Left lung (tissue), 8 donors: ENCODE results near the gene CRABP2. TPM values are rescaled to one million over a fixed set of nuclear protein-coding genes. Genes with fewer than 3 reads are reported as not detected.

Experiments used
- polyA plus RNA-seq, 6 donors: library from polyadenylated mRNA; unstranded; fragments of 120-200 nt; gene quantifications; one replicate each; pipeline ENCODE4 v1.2.1, GENCODE V29; 2013; ENCODE audit not compliant: insufficient read length in 6 of 6
- total RNA-seq, 2 donors: library from RNA; stranded (reverse); fragmentation: NEBNext Ultra II Directional; extraction: Animal tissue kit (Norgen Biotek cat#: 25700); gene quantifications; one replicate each; pipeline ENCODE4 v1.2.1, GENCODE V29; 2021
- donor health status: DM: no; HTN: yes; CAD: no.
- donor health status: DM: no; HTN: no; CAD: no.

The CRABP2 gene
- total and polyA plus RNA-seq, 8 donors = 2.7 to 154 (median 98.4) TPM

Other genes with a start within 250 kb of the CRABP2 start
- gene MEF2D, start 204.8 kb downstream of the CRABP2 start, total RNA-seq = 10 to 100 TPM; 45.4 to 52.8 TPM
- gene MEF2D, start 204.8 kb downstream of the CRABP2 start, polyA plus RNA-seq = 10 to 100 TPM; 23.8 to 37.5 (median 29.7) TPM
- 10 to 100 TPM in 1 of 2 donors, 1 to 10 TPM in 1; 2.8 to 10.3 TPM for gene IQGAP3, start 133.0 kb downstream of the CRABP2 start, total RNA-seq
- gene IQGAP3, start 133.0 kb downstream of the CRABP2 start, polyA plus RNA-seq = 10 to 100 TPM; 10.2 to 26.7 (median 15.8) TPM
- not detected for gene TTC24, start 125.9 kb downstream of the CRABP2 start, total RNA-seq
- gene TTC24, start 125.9 kb downstream of the CRABP2 start, polyA plus RNA-seq = under 1 TPM in 4 of 6 donors, not detected in 2; 0.07 to 0.34 (median 0.16) TPM
- 10 to 100 TPM; 77.6 to 81.6 TPM for gene NAXE, start 113.8 kb downstream of the CRABP2 start, total RNA-seq
- 10 to 100 TPM; 49.2 to 60.4 (median 51.5) TPM for gene NAXE, start 113.8 kb downstream of the CRABP2 start, polyA plus RNA-seq
- gene GPATCH4, start 104.1 kb downstream of the CRABP2 start, total RNA-seq = 10 to 100 TPM; 16.1 to 29.1 TPM
- gene GPATCH4, start 104.1 kb downstream of the CRABP2 start, polyA plus RNA-seq = 10 to 100 TPM; 26.9 to 35.1 (median 29.0) TPM
- gene HAPLN2, start 86.2 kb downstream of the CRABP2 start, total RNA-seq = under 1 TPM in 1 of 2 donors, not detected in 1; 0.18 TPM
- gene HAPLN2, start 86.2 kb downstream of the CRABP2 start, polyA plus RNA-seq = under 1 TPM; 0.15 to 0.50 (median 0.33) TPM
- under 1 TPM; 0.34 to 0.35 TPM for gene BCAN, start 63.5 kb downstream of the CRABP2 start, total RNA-seq
- gene BCAN, start 63.5 kb downstream of the CRABP2 start, polyA plus RNA-seq = under 1 TPM; 0.34 to 0.87 (median 0.75) TPM
- gene NES, start 28.2 kb downstream of the CRABP2 start, total RNA-seq = 10 to 100 TPM; 56.9 to 58.5 TPM
- gene NES, start 28.2 kb downstream of the CRABP2 start, polyA plus RNA-seq = 10 to 100 TPM; 54.9 to 84.0 (median 71.8) TPM
- 10 to 100 TPM; 30.6 to 35.3 TPM for gene METTL25B, start 22.9 kb upstream of the CRABP2 start, total RNA-seq
- gene METTL25B, start 22.9 kb upstream of the CRABP2 start, polyA plus RNA-seq = 10 to 100 TPM; 32.6 to 41.7 (median 35.9) TPM
- gene ISG20L2, start 23.2 kb upstream of the CRABP2 start, total RNA-seq = 10 to 100 TPM; 18.3 to 30.8 TPM
- 10 to 100 TPM; 36.9 to 45.9 (median 43.4) TPM for gene ISG20L2, start 23.2 kb upstream of the CRABP2 start, polyA plus RNA-seq
- gene MRPL24, start 35.5 kb upstream of the CRABP2 start, total RNA-seq = 10 to 100 TPM; 42.8 to 62.2 TPM
- 10 to 100 TPM; 53.1 to 58.1 (median 55.4) TPM for gene MRPL24, start 35.5 kb upstream of the CRABP2 start, polyA plus RNA-seq
- 100 to 1,000 TPM; 139 to 207 TPM for gene HDGF, start 46.1 kb upstream of the CRABP2 start, total RNA-seq
- 100 to 1,000 TPM; 212 to 260 (median 239) TPM for gene HDGF, start 46.1 kb upstream of the CRABP2 start, polyA plus RNA-seq
- gene PRCC, start 62.0 kb upstream of the CRABP2 start, total RNA-seq = 10 to 100 TPM; 40.7 to 56.2 TPM
- gene PRCC, start 62.0 kb upstream of the CRABP2 start, polyA plus RNA-seq = 100 to 1,000 TPM in 1 of 6 donors, 10 to 100 TPM in 5; 94.5 to 106 (median 97.4) TPM
- 1 to 10 TPM; 1.7 to 4.4 TPM for gene SH2D2A, start 111.3 kb upstream of the CRABP2 start, total RNA-seq
- under 1 TPM; 0.36 to 0.85 (median 0.63) TPM for gene SH2D2A, start 111.3 kb upstream of the CRABP2 start, polyA plus RNA-seq
- not detected for gene INSRR, start 153.5 kb upstream of the CRABP2 start, total RNA-seq
- under 1 TPM in 4 of 6 donors, not detected in 2; 0.03 to 0.06 (median 0.04) TPM for gene INSRR, start 153.5 kb upstream of the CRABP2 start, polyA plus RNA-seq
- under 1 TPM; 0.47 to 0.97 TPM for gene NTRK1, start 155.3 kb upstream of the CRABP2 start, total RNA-seq
- under 1 TPM in 5 of 6 donors, not detected in 1; 0.15 to 0.41 (median 0.27) TPM for gene NTRK1, start 155.3 kb upstream of the CRABP2 start, polyA plus RNA-seq
- 10 to 100 TPM; 10.6 to 12.3 TPM for gene PEAR1, start 188.1 kb upstream of the CRABP2 start, total RNA-seq
- 10 to 100 TPM; 25.7 to 30.1 (median 29.4) TPM for gene PEAR1, start 188.1 kb upstream of the CRABP2 start, polyA plus RNA-seq
- 1 to 10 TPM in 1 of 2 donors, under 1 TPM in 1; 0.38 to 3.5 TPM for gene LRRC71, start 215.0 kb upstream of the CRABP2 start, total RNA-seq
- 1 to 10 TPM; 1.1 to 5.5 (median 3.1) TPM for gene LRRC71, start 215.0 kb upstream of the CRABP2 start, polyA plus RNA-seq